Measurements from ENCODE around the gene SCRN3.
"Not testable (repeated sequence)": the region's sequence is repeated elsewhere in the genome, so short reads cannot be mapped to it uniquely, and the experiment has no call there.

The SCRN3 gene

DNA sequence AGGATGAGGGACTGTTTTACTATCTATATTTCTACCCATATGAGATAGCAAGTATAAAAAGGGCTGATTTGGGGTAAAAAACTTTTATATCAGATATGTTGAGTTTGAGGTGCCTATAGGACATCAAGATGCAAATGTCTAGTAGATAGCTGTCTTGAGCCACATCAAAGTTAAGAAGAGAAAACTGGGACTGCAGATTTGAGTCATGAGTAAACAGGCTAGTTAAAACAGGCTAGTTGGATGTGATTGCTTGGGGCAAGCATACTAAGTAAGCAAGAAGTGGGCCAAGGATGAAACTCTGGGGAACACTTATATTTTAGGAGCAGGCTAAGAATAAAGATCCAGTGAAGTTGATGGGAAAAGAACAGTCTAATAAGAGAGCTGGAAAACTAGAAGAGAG is 2.8 kb upstream of the SCRN3 start:
- no peak for DNase-seq (ENCODE audit: low spot score)
- TF ChIP-seq CTCF (IDR thresholded peaks at IDR 0.05; ENCODE audit: extremely low read depth, missing control alignments) = no peak

DNA sequence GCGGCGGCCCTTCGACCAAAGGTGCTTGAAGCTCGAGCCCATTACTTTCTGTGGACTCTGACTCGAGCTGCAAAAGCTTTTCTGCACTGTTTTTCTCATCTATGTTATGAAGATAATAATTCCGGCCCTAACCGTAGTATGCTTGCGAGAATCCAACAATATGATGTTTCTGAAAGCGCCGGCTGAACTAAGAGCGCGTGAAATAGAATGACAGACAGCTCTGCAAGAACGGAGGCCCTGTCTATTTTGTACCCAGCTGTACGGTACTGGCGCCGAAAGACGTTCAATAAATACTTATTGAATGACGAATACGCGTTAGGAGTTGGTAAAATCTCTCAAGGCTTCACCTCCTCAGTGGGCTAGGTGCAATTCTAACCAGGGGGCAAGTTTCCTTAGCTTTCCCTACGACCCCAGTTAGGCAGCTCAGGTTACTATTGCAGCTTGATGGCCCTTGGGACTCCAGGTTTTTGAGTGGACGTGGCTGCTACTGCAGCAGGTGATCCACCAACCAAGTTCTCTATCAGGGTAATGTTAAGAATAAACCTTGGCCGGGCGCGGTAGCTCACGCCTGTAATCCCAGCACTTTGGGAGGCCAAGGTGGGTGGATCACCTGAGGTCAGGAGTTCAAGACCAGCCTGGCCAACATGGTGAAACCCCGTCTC is 570 bp downstream of the SCRN3 start:
- DNase-seq (ENCODE audit: low spot score) = no peak
- no peak for TF ChIP-seq CTCF (IDR thresholded peaks at IDR 0.05; ENCODE audit: extremely low read depth, missing control alignments)

DNA sequence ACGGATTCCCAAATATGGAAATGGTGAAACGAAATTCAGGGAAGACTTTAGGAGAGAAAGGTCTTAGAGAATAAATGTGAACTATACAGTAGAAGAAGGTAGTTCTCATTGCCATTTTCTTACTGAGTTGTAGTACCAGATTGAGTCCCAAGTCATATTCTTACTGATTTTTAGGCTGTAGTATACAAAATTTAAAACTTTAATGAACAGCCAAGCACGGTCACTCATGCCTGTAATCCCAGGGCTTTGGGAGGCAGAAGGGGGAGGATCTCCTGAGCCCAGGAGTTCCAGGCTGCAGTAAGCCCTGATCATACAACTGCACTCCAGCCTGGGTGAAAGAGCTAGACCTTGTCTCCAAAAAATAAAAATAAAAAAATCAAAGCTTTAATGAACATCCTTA is 2.2 kb downstream of the SCRN3 start:
- no peak for TF ChIP-seq CTCF (IDR thresholded peaks at IDR 0.05; ENCODE audit: extremely low read depth, missing control alignments)
- no peak for DNase-seq (ENCODE audit: low spot score)

DNA sequence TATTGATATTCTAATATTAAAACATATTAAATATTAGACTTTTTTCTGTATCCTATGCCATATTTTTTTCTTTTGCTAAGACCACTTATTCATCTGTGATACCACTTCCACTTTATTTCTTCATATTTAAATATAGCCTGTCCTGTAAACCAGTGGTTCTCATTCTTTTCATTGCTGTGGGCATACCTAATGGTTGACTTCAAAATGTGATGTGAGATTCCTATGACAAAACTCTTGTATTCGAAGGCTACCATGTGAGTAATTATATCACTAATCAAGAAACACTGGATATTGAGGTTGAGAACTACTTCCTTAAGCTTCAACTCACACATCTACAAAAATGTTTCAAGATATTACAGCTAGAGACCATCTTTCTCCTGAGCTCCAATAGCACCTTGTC is 3.6 kb downstream of the SCRN3 start:
- DNase-seq (ENCODE audit: low spot score) = no peak
- no peak for TF ChIP-seq CTCF (IDR thresholded peaks at IDR 0.05; ENCODE audit: extremely low read depth, missing control alignments)

DNA sequence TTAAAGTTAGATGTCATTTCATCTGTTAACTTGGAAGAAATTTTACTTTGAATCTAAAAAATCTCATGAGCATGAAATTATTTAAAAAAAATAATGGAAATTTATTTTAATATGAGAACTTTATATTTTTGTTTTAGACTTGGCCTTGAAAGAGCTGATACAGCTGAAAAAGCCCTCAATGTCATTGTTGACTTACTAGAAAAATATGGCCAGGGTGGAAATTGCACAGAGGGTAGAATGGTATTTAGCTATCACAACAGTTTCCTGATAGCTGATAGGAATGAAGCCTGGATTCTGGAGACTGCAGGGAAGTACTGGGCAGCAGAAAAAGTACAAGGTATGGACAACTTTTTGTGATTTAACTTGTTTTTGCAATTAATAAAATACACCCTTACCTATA is 5.3 kb downstream of the SCRN3 start:
- no peak for DNase-seq (ENCODE audit: low spot score)
- no peak for TF ChIP-seq CTCF (IDR thresholded peaks at IDR 0.05; ENCODE audit: extremely low read depth, missing control alignments)

GRCh38 chr2:174403628-174404027 is 8.1 kb downstream of the SCRN3 start:
- no peak for TF ChIP-seq CTCF (IDR thresholded peaks at IDR 0.05; ENCODE audit: extremely low read depth, missing control alignments)
- DNase-seq (ENCODE audit: low spot score) = no peak

DNA sequence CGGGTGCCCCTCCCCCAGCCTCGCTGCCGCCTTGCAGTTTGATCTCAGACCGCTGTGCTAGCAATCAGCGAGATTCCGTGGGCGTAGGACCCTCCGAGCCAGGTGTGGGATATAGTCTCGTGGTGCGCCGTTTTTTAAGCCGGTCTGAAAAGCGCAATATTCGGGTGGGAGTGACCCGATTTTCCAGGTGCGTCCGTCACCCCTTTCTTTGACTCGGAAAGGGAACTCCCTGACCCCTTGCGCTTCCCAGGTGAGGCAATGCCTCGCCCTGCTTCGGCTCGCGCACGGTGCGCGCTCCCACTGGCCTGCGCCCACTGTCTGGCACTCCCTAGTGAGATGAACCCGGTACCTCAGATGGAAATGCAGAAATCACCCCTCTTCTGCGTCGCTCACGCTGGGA is 14.5 kb downstream of the SCRN3 start:
- not testable (repeated sequence) for DNase-seq (ENCODE audit: low spot score)

DNA sequence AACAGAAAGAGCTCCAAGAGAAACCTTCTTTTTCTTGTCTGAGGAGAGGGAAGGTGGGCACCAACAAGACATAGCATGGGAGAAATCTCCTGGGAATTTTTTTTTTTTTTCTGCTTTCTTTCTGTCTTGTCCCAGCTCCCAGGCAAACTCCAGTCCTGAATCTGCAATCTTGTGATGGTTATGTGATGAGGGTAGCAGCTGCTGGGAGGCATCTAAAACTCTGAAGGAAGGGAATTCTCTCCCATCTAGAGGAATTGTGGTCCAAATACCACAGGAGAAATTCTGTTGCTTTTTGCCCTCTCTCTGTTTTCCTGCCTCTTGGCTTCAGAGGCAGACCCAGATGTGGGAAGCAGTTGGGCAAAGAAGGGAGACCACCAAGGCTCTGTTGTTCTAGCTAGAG is 16.7 kb downstream of the SCRN3 start:
- no peak for TF ChIP-seq CTCF (IDR thresholded peaks at IDR 0.05; ENCODE audit: extremely low read depth, missing control alignments)
- no peak for DNase-seq (ENCODE audit: low spot score)
